ENCODE results near the gene ICOSLG. TPM values are rescaled to one million over a fixed set of nuclear protein-coding genes. Genes with fewer than 3 reads are reported as not detected.
"Not testable (repeated sequence)": the region's sequence is repeated elsewhere in the genome, so short reads cannot be mapped to it uniquely, and the experiment has no call there.

The ICOSLG gene
- total and polyA plus RNA-seq, 7 donors, result 0.27 to 5.7 (median 0.83) TPM

DNA sequence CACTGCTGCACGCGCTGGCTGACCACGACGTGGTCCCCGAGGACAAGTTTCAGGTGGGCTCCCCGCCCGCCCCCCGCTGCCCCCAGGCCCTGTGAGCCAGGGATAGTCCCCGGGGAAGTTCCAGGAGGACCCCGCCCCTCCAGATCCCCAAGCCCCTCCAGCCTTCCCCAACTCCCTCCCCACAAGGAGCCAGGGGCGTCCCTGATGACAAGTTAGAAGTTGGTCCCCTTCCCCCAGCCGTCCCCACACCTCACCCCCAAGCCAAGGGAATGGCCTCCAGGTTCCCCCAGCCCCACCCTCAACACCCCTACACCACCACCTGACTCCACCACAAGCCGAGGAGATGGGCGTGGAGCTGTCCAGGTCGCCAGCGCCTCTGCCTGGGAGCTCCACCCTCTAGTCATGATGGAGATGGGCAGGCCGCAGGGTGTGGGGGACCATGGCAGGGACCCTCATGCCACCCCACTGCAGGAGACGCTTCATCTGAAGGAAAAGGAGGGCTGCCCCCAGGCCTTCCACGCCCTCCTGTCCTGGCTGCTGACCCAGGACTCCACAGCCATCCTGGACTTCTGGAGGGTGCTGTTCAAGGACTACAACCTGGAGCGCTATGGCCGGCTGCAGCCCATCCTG, 45.5 kb upstream of the ICOSLG start:
- Histone ChIP-seq H3K4me1 (peaks cover 0 to 11% (median 7%) of the 10 kb centered on the region in 4 donors), H3K27me3 (peaks cover 6 to 41% (median 27%) of the 10 kb centered on the region in 3 donors), H3K9me3 (no peaks in the 10 kb centered on the region), H3K27ac (no peak overlapping the region), H3K4me3 (peak overlapping the region in 2 of 4 donors; percentile 17 to 26), H3K36me3 (no peaks in the 10 kb centered on the region)
- intact Hi-C loops (cut with DNase I), result no loop called here
- no peak for TF ChIP-seq POLR2A (IDR thresholded peaks at IDR 0.05)
- no peak for TF ChIP-seq CTCF (IDR thresholded peaks at IDR 0.05)
- no peak for TF ChIP-seq POLR2AphosphoS5 (IDR thresholded peaks at IDR 0.05)
- WGBS, 2 donors, result 30 to 64% methylated on average over 21 of the region's 21 CpGs
- DNase-seq, result no peak

- TF ChIP-seq CTCF (IDR thresholded peaks at IDR 0.05) (no peak), EP300 (IDR thresholded peaks at IDR 0.05) (no peak), POLR2AphosphoS5 (IDR thresholded peaks at IDR 0.05) (no peak), POLR2A (IDR thresholded peaks at IDR 0.05) (no peak)
- H3K36me3 ChIP-seq, result no peaks in the 10 kb centered on the region
- 22 to 45% methylated on average over 56 of the region's 56 CpGs for WGBS, 2 donors
- no peaks in the 10 kb centered on the region for H3K9me3 ChIP-seq
- H3K4me1 ChIP-seq, result peaks cover 0 to 11% (median 7%) of the 10 kb centered on the region in 4 donors
- peak within 1 kb of the TSS in 2 of 4 donors; percentile 17 to 26 for H3K4me3 ChIP-seq
- intact Hi-C loops (cut with DNase I), result no loop called here
- no peak within 1 kb of the TSS for H3K27ac ChIP-seq
- DNase-seq, result no peak
- H3K27me3 ChIP-seq, result peaks cover 6 to 41% (median 27%) of the 10 kb centered on the region in 3 donors
These were observed 44.6 kb upstream of the ICOSLG start, which contains the start of gene AIRE for GRCh38 chr21:44285138-44285992. TSS of gene AIRE (plus strand) at chr21:44285876. CDS start at chr21:44286007, 131 bp downstream.

DNA sequence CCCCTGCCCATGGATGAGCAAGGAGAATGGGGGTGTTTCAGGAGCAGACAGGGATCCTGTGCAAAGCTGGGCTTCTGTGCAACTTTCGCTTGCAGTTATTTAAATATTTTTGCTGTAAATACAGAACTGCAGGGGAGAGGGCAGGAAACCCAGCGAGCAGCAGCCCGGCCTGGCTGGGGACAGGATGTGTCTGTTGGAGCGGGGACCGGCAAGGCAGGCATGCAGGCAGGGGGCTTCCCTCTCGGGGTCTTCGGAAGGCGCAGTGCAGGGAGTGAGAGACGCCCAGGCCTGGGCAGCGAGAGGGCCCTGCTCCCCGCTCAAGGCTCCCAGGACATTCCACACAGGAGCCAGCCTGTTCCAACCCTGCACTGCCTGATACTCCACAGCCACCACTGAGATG, 43.2 kb upstream of the ICOSLG start:
- no peaks in the 10 kb centered on the region for H3K9me3 ChIP-seq
- no peak overlapping the region for H3K27ac ChIP-seq
- DNase-seq, result no peak
- TF ChIP-seq CTCF (IDR thresholded peaks at IDR 0.05) (no peak), POLR2AphosphoS5 (IDR thresholded peaks at IDR 0.05) (no peak), EP300 (IDR thresholded peaks at IDR 0.05) (no peak)
- WGBS, 2 donors, result 70 to 89% methylated on average over 11 of the region's 11 CpGs
- intact Hi-C loops (cut with DNase I), result no loop called here
- peaks cover 6 to 41% (median 27%) of the 10 kb centered on the region in 3 donors for H3K27me3 ChIP-seq
- H3K4me1 ChIP-seq, result peaks cover 0 to 11% (median 7%) of the 10 kb centered on the region in 4 donors
- no peak overlapping the region for H3K4me3 ChIP-seq
- no peaks in the 10 kb centered on the region for H3K36me3 ChIP-seq

- H3K4me3 ChIP-seq; intact Hi-C loops (cut with DNase I): not testable (repeated sequence)
These were observed 42.6 kb upstream of the ICOSLG start for GRCh38 chr21:44283211-44283785.

DNA sequence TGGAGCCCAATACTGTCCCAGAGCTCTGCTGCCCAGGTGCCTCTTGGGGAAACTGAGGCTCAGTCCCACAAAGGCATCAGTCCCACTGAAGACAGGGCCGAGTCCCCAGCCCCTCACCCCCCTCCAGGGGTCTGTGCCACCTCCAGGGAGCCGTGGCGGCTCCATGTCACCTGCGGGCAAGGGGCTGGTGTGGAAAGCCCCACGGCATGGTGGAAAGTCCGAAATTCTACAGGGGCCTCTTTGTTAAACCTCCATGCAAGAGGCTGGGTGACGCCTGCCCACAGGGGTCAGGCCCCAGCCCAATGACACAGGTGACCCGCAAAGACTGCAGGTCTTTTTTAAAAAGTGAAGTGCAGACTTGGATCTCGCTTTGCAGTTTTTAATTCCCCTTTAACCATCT, 41.6 kb upstream of the ICOSLG start:
- Histone ChIP-seq H3K4me1 (peaks cover 0 to 11% (median 7%) of the 10 kb centered on the region in 4 donors), H3K27ac (no peak overlapping the region), H3K36me3 (no peaks in the 10 kb centered on the region), H3K9me3 (no peaks in the 10 kb centered on the region), H3K27me3 (peaks cover 6 to 30% (median 23%) of the 10 kb centered on the region in 3 donors), H3K4me3 (no peak overlapping the region)
- 90% methylated on average over 9 of the region's 9 CpGs for WGBS, 2 donors
- TF ChIP-seq POLR2AphosphoS5 (IDR thresholded peaks at IDR 0.05) (no peak), EP300 (IDR thresholded peaks at IDR 0.05) (no peak), POLR2A (IDR thresholded peaks at IDR 0.05) (no peak), CTCF (IDR thresholded peaks at IDR 0.05) (no peak)
- DNase-seq, result no peak
- intact Hi-C loops (cut with DNase I), result no loop called here

More at GRCh38 chr21:44283211-44283785, 42.6 kb upstream of the ICOSLG start:
- Histone ChIP-seq H3K27me3 (peaks cover 6 to 39% (median 27%) of the 10 kb centered on the region in 3 donors), H3K4me1 (peaks cover 0 to 11% (median 7%) of the 10 kb centered on the region in 4 donors)
- not testable (repeated sequence) for DNase-seq, H3K9me3 ChIP-seq, H3K27ac ChIP-seq, H3K36me3 ChIP-seq
- 77 to 80% methylated on average over 11 of the region's 11 CpGs for WGBS, 2 donors
